Small intestine (tissue), 7 donors: ENCODE measurements around the gene CC2D2A. TPM values are rescaled to one million over a fixed set of nuclear protein-coding genes. Genes with fewer than 3 reads are reported as not detected.

Experiments used
- DNase-seq, 2 donors: peaks; one replicate each; pipeline versions ENCODE4 v3.0.0 to v3.0.0-alpha.2; 2013
- FAIRE-seq: peaks from 2 replicates; lab custom pipeline; 2012; peaks lifted over from hg19 to GRCh38; lab: Jason Lieb, UNC
- H3K27ac ChIP-seq, 3 donors: one replicate each; pipeline ENCODE4 v1.5.1; 2013; ENCODE audit warnings: low read length in 2 of 3, mild to moderate bottlenecking in 2 of 3, control low read depth in 1 of 3, inconsistent platforms in 1 of 3, low read depth in 1 of 3, moderate library complexity in 1 of 3
- H3K27me3 ChIP-seq, 3 donors: one replicate each; pipeline ENCODE4 v1.6.1; 2013; ENCODE audit warnings: low read length in 3 of 3, inconsistent platforms in 1 of 3; ENCODE audit not compliant: control insufficient read depth in 3 of 3, insufficient read depth in 3 of 3
- H3K36me3 ChIP-seq, 3 donors: one replicate each; pipeline ENCODE4 v1.6.1; 2013; ENCODE audit warnings: low read length in 3 of 3, inconsistent platforms in 1 of 3, low read depth in 1 of 3, mild to moderate bottlenecking in 1 of 3, moderate library complexity in 1 of 3; ENCODE audit not compliant: control insufficient read depth in 3 of 3, insufficient read depth in 2 of 3
- H3K4me1 ChIP-seq, 3 donors: one replicate each; pipeline ENCODE4 v1.6.1; 2013; ENCODE audit warnings: low read length in 2 of 3, inconsistent platforms in 1 of 3, low read depth in 1 of 3, mild to moderate bottlenecking in 1 of 3, moderate library complexity in 1 of 3; ENCODE audit not compliant: control insufficient read depth in 3 of 3, insufficient read depth in 2 of 3
- H3K4me3 ChIP-seq, 3 donors: one replicate each; pipeline ENCODE4 v1.5.1; 2013; ENCODE audit warnings: low read length in 3 of 3, control low read depth in 1 of 3, inconsistent platforms in 1 of 3, low read depth in 1 of 3, mild to moderate bottlenecking in 1 of 3, moderate library complexity in 1 of 3
- H3K9me3 ChIP-seq, 2 donors: one replicate each; pipeline ENCODE4 v1.6.1; 2013; ENCODE audit warnings: low read depth in 1 of 2, low read length in 1 of 2; ENCODE audit not compliant: control insufficient read depth in 2 of 2, insufficient read depth in 1 of 2
- WGBS, 3 donors: extraction: QIAGEN DNeasy Blood & Tissue Kit; methylation state at CpG; one replicate each; pipeline ENCODE4 v1.1.7; 2013; 5-methylcytosine and 5-hydroxymethylcytosine counted together
- polyA plus RNA-seq, 4 donors: library from polyadenylated mRNA; stranded (reverse) in 3 of 4; unstranded in 1 of 4; fragments of 200-250 nt in 3 of 4; fragments of 120-200 nt in 1 of 4; gene quantifications; one replicate each; pipeline versions ENCODE4 v1.2.1 to v1.2.3, GENCODE V29; 2013
- donor health status: healthy with polysubstance abuse.
- donor health status: control.
- donor health status: control.
- donor health status: Bipolar disorder and iron deficiency.
- donor health status: healthy.

Gene CC2D2A
- polyA plus RNA-seq, 4 donors, result 1.6 to 13.6 (median 5.5) TPM

DNA sequence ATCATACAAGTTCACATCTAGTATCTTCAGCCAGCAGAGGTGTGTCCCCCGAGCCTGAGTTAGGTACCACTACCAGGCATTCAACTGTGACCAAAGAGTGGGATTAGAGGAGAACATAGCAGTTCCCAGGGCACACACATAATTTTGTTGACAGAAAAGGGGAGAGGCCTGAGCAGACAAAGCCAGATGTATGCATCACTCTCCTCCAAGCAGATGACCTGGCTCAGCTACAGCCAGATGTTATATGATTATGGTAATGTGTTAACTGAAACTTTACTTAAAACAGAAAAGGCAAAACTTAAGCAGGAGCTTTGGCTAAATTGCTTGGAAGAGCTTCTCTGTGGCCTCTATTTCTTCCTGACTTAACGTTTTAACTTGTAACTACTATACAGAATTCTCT, 88.9 kb downstream of the CC2D2A start:
- no peak overlapping the region for H3K4me3 ChIP-seq
- FAIRE-seq (no peak), DNase-seq (no peak)
- peak overlapping the region; percentile 3 to 55 (median 47) for H3K27ac ChIP-seq
- no peaks in the 10 kb centered on the region for H3K9me3 ChIP-seq
- peaks cover 0 to 21% (median 0%) of the 10 kb centered on the region in 3 donors for H3K36me3 ChIP-seq
- H3K4me1 ChIP-seq, result peaks cover 2 to 12% (median 6%) of the 10 kb centered on the region in 3 donors
- 73 to 91% (median 88%) methylated on average over 2 of the region's 2 CpGs for WGBS, 3 donors
- H3K27me3 ChIP-seq, result no peaks in the 10 kb centered on the region

GRCh38 chr4:15562114-15562513, 92.4 kb downstream of the CC2D2A start:
- Histone ChIP-seq H3K27me3 (no peaks in the 10 kb centered on the region), H3K27ac (no peak overlapping the region), H3K4me1 (peaks cover 2 to 11% (median 3%) of the 10 kb centered on the region in 3 donors), H3K36me3 (peaks cover 0 to 32% (median 5%) of the 10 kb centered on the region in 3 donors), H3K9me3 (no peaks in the 10 kb centered on the region), H3K4me3 (no peak overlapping the region)
- FAIRE-seq (no peak), DNase-seq (no peak)
- WGBS, 3 donors, result 50 to 61% (median 59%) methylated on average over 3 of the region's 3 CpGs

DNA sequence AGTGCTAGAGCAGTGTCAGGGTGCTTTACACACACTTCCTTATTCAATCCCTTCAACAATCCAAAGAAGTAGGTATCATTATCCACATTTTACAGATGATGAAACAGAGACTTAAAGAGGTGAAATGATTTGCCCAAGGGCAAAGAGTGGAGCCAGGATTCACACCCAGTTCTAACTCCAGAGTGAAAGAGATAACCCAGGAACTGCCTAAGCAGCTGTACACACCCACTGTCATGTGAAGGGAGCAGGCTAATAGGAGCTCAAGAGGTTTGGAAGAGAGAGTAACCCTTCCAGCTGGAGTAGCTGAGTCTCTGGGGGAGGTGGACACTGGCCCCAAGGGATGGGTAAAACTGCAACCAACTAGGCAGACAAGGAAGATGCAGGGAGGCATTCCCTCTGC, 92.9 kb downstream of the CC2D2A start:
- peaks cover 0 to 35% (median 5%) of the 10 kb centered on the region in 3 donors for H3K36me3 ChIP-seq
- no peaks in the 10 kb centered on the region for H3K27me3 ChIP-seq
- no peak overlapping the region for H3K27ac ChIP-seq
- H3K4me1 ChIP-seq, result peaks cover 2 to 8% (median 3%) of the 10 kb centered on the region in 3 donors
- no peak overlapping the region for H3K4me3 ChIP-seq
- FAIRE-seq (no peak), DNase-seq (peak in 1 of 2 donors; percentile 75)
- no peaks in the 10 kb centered on the region for H3K9me3 ChIP-seq

- H3K27me3 ChIP-seq, result no peaks in the 10 kb centered on the region
- DNase-seq (no peak), FAIRE-seq (no peak)
- H3K27ac ChIP-seq, result no peak overlapping the region
- H3K36me3 ChIP-seq, result peaks cover 0 to 42% (median 5%) of the 10 kb centered on the region in 3 donors
- no peak overlapping the region for H3K4me3 ChIP-seq
- H3K4me1 ChIP-seq, result peaks cover 0 to 2% (median 0%) of the 10 kb centered on the region in 3 donors
- WGBS, 3 donors, result 78 to 84% (median 84%) methylated on average over 6 of the region's 6 CpGs
- H3K9me3 ChIP-seq, result no peaks in the 10 kb centered on the region
Observed at GRCh38 chr4:15563871-15564270, 94.2 kb downstream of the CC2D2A start.

- Histone ChIP-seq H3K4me1 (no peaks in the 10 kb centered on the region), H3K4me3 (no peak overlapping the region), H3K27me3 (no peaks in the 10 kb centered on the region), H3K27ac (no peak overlapping the region), H3K36me3 (peaks cover 4 to 33% (median 5%) of the 10 kb centered on the region in 3 donors), H3K9me3 (no peaks in the 10 kb centered on the region)
- no peak for FAIRE-seq
- no peak for DNase-seq
Observed at GRCh38 chr4:15568821-15569220, 99.1 kb downstream of the CC2D2A start.

DNA sequence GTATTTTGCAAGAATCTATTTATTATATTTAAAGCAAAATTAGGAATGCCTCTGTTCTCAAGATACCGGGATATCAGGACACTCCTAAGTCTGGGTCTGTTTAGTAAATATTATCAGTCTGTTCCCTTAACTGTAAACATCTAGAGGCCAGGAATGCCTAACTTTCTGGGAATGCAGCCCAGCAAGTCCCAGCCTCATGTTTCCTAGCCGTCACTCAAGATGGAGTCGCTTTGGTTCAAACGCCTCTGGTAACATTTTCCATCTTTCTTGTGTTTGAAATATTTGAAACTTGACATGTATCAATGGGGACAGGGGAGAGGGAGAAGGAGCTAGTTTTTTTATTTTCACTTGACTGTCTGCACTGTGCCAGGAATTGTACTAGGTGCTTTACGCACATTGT, 100.1 kb downstream of the CC2D2A start:
- H3K36me3 ChIP-seq, result peaks cover 0 to 29% (median 4%) of the 10 kb centered on the region in 3 donors
- H3K4me3 ChIP-seq, result no peak overlapping the region
- FAIRE-seq (no peak), DNase-seq (no peak)
- no peaks in the 10 kb centered on the region for H3K4me1 ChIP-seq
- H3K9me3 ChIP-seq, result no peaks in the 10 kb centered on the region
- no peak overlapping the region for H3K27ac ChIP-seq
- no peaks in the 10 kb centered on the region for H3K27me3 ChIP-seq
- 91 to 98% (median 97%) methylated on average over 5 of the region's 5 CpGs for WGBS, 3 donors

DNA sequence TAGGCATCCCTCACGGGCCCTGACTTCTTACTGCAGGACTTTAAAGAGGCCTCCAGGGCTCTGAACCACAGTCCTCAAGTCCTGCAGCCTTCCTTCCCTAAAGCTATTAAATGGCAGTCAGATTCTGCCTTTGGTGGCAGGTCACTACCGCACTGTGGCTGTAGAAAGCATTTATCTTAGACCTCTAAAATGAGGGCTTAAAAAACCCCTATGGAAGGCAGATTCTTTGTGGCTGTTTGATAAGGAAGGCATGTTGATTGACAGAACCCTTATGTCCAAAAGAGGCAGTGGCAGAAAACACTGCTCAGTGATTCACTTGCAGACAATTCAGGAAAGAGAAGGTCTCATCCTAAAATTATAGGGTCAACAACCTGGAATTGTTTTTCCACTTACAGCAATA, 106.3 kb downstream of the CC2D2A start:
- no peak for DNase-seq
- WGBS, 3 donors, result 73 to 95% (median 76%) methylated on average over 2 of the region's 2 CpGs
- Histone ChIP-seq H3K36me3 (peaks cover 0 to 9% (median 0%) of the 10 kb centered on the region in 3 donors), H3K4me1 (no peaks in the 10 kb centered on the region), H3K4me3 (no peak overlapping the region), H3K9me3 (no peaks in the 10 kb centered on the region), H3K27me3 (no peaks in the 10 kb centered on the region), H3K27ac (no peak overlapping the region)
- no peak for FAIRE-seq

DNA sequence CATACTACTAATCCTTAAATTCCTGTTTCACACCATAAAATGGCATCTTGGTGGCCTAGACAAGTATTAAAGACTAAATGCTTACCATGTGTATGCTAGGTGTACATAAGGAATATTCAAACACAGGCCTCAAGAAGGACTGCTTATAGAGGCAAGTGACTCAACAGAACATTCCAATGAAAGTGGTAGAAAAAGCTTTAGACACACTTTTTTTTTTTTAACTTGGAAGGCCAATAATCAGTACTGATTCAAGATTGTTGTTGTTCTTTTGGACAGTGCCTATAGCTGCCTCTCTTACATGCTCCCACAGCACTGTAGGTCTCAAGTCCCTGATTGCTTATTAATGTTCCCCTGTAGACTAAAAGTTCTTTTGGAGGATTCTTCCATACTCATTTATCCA, 107.8 kb downstream of the CC2D2A start:
- no peak for FAIRE-seq

DNA sequence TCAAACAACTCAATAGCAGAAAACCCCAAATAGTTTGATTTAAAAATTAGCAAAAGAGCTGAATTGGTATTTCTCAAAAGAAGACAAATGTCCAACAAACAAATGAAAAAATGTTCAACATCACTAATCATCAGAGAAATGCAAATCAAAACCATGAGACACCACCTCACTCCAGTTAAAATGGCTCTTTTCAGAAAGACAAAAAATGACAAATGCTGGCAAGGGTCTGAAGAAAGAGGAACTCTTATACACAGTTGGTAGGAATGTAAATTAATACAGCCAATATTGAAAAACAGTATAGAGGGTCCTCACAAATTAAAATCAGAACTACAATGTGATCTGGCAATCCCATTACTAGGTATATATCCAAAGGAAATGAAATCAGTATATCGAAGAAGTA, 115.1 kb downstream of the CC2D2A start:
- peaks cover 0 to 2% (median 2%) of the 10 kb centered on the region in 3 donors for H3K36me3 ChIP-seq
- DNase-seq, result no peak
- H3K4me3 ChIP-seq, result no peak overlapping the region
- no peaks in the 10 kb centered on the region for H3K9me3 ChIP-seq
- FAIRE-seq, result no peak
- H3K4me1 ChIP-seq, result no peaks in the 10 kb centered on the region
- no peaks in the 10 kb centered on the region for H3K27me3 ChIP-seq
- no peak overlapping the region for H3K27ac ChIP-seq
- 98 to 100% (median 100%) methylated on average over 1 of the region's 1 CpG for WGBS, 3 donors

More for the DNA sequence above, 107.8 kb downstream of the CC2D2A start:
- Histone ChIP-seq H3K4me3 (no peak overlapping the region), H3K4me1 (no peaks in the 10 kb centered on the region), H3K36me3 (peaks cover 0 to 9% (median 2%) of the 10 kb centered on the region in 3 donors), H3K27ac (no peak overlapping the region), H3K27me3 (no peaks in the 10 kb centered on the region), H3K9me3 (no peaks in the 10 kb centered on the region)
- no peak for DNase-seq
